Pancreas (tissue), 10 donors: ENCODE measurements around the gene C18orf63. TPM values are rescaled to one million over a fixed set of nuclear protein-coding genes. Genes with fewer than 3 reads are reported as not detected.
"Not testable (repeated sequence)": the region's sequence is repeated elsewhere in the genome, so short reads cannot be mapped to it uniquely, and the experiment has no call there.

Experiments used
- ATAC-seq, 4 donors: fragments of 200-7000 bp; cut with Tn5 transposase; one replicate each; pipeline versions ENCODE4 v1.8.0 to v1.9.1; 2020; ENCODE audit warnings: mild to moderate bottlenecking in 4 of 4, moderate library complexity in 4 of 4
- DNase-seq, 6 donors: peaks; one replicate each; pipeline ENCODE4 v3.0.0-alpha.2; 2020
- FAIRE-seq: peaks from 2 replicates; lab custom pipeline; 2012; peaks lifted over from hg19 to GRCh38; lab: Jason Lieb, UNC
- H3K27ac ChIP-seq, 4 donors: fragments of 200-600 bp; sonication (generic); 1 replicate in 3 of 4; 2 replicates in 1 of 4; pipeline versions ENCODE4 v1.5.0 to v1.8.0; 2020
- H3K27me3 ChIP-seq, 4 donors: fragments of 200-600 bp; one replicate each; pipeline ENCODE4 v1.8.0; 2021
- H3K36me3 ChIP-seq, 3 donors: fragments of 200-600 bp; sonication (generic) in 1 of 3; one replicate each; pipeline versions ENCODE4 v1.5.0 to v1.8.0; 2020 to 2021
- H3K4me1 ChIP-seq, 3 donors: fragments of 200-600 bp; one replicate each; pipeline ENCODE4 v1.8.0; 2021
- H3K4me3 ChIP-seq, 4 donors: fragments of 200-600 bp; sonication (generic) in 2 of 4; one replicate each; pipeline versions ENCODE4 v1.5.0 to v1.8.0; 2020 to 2021
- H3K9me3 ChIP-seq, 4 donors: fragments of 200-600 bp; one replicate each; pipeline ENCODE4 v1.8.0; 2021
- WGBS, 2 donors: extraction: QIAGEN DNeasy Blood & Tissue Kit; methylation state at CpG; one replicate each; pipeline ENCODE4 v1.1.7; 2013; 5-methylcytosine and 5-hydroxymethylcytosine counted together
- intact Hi-C, 3 donors: fragments of 100-400 bp; cut with DNase I; formaldehyde crosslinking; loops; one replicate each; pipeline versions ENCODE4 v1.11.1 to v1.14.2; 2022
- polyA plus RNA-seq, 2 donors: library from polyadenylated mRNA; stranded (reverse); fragments of 200-250 nt; gene quantifications; one replicate each; pipeline ENCODE4 v1.2.3, GENCODE V29; 2013
- total RNA-seq, 6 donors: library from RNA; stranded (reverse); fragmentation: NEBNext Ultra II Directional in 4 of 6; extraction: Animal tissue kit (Norgen Biotek cat#: 25700) in 4 of 6; gene quantifications; one replicate each; pipeline versions ENCODE4 v1.2.1 to v1.2.4, GENCODE V29; 2021 to 2023
- TF ChIP-seq, protein P1 (sequence below), 4 donors: fragments of 200-600 bp; sonication (generic) in 3 of 4; IDR thresholded peaks; one replicate each; pipeline versions ENCODE4 v1.5.0 to v1.8.0; 2021; ENCODE audit warnings: antibody characterized with exemption in 4 of 4
- donor health status: healthy with polysubstance abuse.
- donor health status: DM: no; HTN: no; CAD: no; lungs with moderate emphysema.
- donor health status: DM: no; HTN: no; CAD: no.
- donor health status: control.
- donor health status: control.
- donor health status: Bipolar disorder and iron deficiency.
- donor health status: DM: yes; HTN: yes; CAD: no.
- donor health status: DM: no; HTN: no; CAD: no.
- donor health status: DM: no; HTN: no; CAD: no.
- donor health status: DM: yes; HTN: yes; CAD: no.

The C18orf63 gene
- total and polyA plus RNA-seq, 8 donors: not detected

DNA sequence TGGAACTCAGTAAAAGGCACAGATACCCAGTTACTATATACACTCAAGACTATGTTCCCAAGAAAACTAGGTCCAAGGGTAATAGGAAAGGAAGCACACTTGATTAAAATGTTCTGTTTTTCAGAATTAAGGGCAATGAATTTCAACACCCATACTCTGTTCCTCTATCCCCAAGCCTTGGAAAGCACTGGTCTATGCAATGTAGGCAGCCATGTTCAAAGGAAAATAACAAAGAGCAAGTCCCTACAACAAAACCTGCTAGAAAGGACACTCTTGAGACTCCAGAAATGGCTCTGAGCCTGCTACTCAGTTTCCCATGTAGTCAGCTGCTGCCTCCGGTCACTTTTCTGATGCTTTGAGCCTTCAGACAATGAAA lies 30.7 kb upstream of the C18orf63 start:
- intact Hi-C loops: no loop called here

DNA sequence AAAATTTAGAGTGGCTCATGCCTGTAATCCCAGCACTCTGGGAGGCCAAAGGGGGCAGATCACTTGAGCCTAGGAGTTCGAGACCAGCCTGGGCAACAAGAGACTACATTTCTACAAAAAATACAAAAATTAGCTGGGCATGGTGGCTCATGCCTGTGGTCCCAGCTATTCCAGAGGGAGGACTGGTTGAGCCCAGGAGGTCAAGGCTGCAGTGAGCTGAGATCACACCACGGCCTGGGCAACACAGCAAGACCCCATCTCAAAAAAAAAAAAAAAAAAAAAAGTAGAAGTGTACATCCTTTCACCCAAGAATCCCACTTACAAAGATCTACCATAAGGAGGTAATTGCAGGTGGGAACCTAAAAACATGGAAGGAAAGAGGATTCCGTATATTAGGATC lies 30.1 kb upstream of the C18orf63 start:
- peaks cover 51 to 81% (median 55%) of the 10 kb centered on the region in 3 donors for H3K4me1 ChIP-seq
- FAIRE-seq, H3K27me3 ChIP-seq, intact Hi-C loops, ATAC-seq, H3K36me3 ChIP-seq, DNase-seq, H3K4me3 ChIP-seq, H3K9me3 ChIP-seq: not testable (repeated sequence)
- peak overlapping the region; percentile 28 to 92 (median 67) for H3K27ac ChIP-seq
- 53 to 66% methylated on average over 3 of the region's 3 CpGs for WGBS, 2 donors

More for the DNA sequence above, 30.7 kb upstream of the C18orf63 start:
- no peak for ATAC-seq
- no peak for FAIRE-seq
- no peak overlapping the region for H3K4me3 ChIP-seq
- H3K9me3 ChIP-seq: no peaks in the 10 kb centered on the region
- H3K27ac ChIP-seq: peak overlapping the region; percentile 6 to 92 (median 67)
- DNase-seq: no peak
- H3K27me3 ChIP-seq: no peaks in the 10 kb centered on the region
- no peaks in the 10 kb centered on the region for H3K36me3 ChIP-seq
- TF ChIP-seq, protein P1, sequence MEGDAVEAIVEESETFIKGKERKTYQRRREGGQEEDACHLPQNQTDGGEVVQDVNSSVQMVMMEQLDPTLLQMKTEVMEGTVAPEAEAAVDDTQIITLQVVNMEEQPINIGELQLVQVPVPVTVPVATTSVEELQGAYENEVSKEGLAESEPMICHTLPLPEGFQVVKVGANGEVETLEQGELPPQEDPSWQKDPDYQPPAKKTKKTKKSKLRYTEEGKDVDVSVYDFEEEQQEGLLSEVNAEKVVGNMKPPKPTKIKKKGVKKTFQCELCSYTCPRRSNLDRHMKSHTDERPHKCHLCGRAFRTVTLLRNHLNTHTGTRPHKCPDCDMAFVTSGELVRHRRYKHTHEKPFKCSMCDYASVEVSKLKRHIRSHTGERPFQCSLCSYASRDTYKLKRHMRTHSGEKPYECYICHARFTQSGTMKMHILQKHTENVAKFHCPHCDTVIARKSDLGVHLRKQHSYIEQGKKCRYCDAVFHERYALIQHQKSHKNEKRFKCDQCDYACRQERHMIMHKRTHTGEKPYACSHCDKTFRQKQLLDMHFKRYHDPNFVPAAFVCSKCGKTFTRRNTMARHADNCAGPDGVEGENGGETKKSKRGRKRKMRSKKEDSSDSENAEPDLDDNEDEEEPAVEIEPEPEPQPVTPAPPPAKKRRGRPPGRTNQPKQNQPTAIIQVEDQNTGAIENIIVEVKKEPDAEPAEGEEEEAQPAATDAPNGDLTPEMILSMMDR (IDR thresholded peaks at IDR 0.05): no peak
- WGBS, 2 donors: 67 to 85% methylated on average over 1 of the region's 1 CpG
- peaks cover 51 to 80% (median 59%) of the 10 kb centered on the region in 3 donors for H3K4me1 ChIP-seq

DNA sequence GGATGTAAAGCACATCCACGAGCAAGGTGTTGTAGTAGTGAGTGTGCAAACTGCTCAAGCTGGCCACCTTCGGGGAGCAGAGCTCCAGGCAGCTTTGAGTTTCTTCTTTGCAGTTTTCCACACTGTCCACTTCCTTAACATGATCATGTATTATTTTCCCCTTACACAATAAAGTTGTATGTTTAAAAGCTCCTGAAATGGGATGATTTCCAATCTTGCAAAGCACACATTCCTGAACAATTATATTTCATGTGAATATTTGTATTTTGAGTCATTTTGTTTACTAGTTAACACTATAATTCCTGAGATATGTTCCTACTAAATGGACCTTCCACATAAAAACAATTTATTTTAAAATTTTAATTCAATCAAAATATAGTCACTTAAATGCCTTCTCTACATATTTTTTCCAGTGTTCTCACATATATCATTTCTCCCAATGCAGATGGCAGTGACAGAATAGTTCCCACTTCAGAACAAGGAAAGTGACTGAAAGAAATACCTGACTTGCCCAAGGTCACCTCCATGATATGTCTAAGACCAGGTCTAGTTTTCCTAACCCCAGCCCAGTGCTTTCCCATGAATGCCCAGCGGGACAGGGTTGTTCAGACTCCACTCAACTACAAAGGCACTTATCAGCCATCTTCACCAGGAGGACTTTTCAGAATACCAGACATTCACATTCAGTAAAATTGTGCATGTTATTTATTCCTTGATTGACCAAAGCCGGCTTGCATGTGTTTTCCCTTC lies 29.4 kb upstream of the C18orf63 start:
- FAIRE-seq (no peak), ATAC-seq (peak; percentile 22 to 51 (median 38)), DNase-seq (peak in 3 of 6 donors; percentile 57 to 82 (median 72))
- TF ChIP-seq, protein P1 (IDR thresholded peaks at IDR 0.05): no peak
- Histone ChIP-seq H3K36me3 (no peaks in the 10 kb centered on the region), H3K27ac (peak overlapping the region; percentile 43 to 92 (median 69)), H3K27me3 (no peaks in the 10 kb centered on the region), H3K9me3 (no peaks in the 10 kb centered on the region), H3K4me3 (peak overlapping the region in 1 of 4 donors; percentile 9), H3K4me1 (peaks cover 48 to 75% (median 51%) of the 10 kb centered on the region in 3 donors)
- intact Hi-C loops: no loop called here
- WGBS, 2 donors: 36 to 37% methylated on average over 4 of the region's 4 CpGs

DNA sequence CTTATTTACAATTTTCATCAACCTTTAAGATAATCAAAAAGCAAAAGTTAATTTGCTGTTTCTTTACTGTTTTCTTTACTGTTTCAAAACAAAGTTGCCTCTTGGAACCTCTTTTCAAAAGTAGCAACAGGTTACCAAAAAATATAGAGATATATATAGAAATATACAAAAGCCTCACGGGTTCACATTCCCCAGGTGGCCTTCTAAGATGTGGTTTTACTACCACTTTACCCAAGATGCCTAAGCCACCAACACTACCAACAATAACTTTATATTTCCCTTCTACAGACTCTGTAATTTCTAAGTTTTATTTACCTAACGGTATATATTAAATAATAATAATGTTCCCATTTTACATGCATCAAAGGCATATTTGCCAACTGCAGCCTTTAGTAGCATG lies 28.8 kb upstream of the C18orf63 start:
- 42 to 47% methylated on average over 2 of the region's 2 CpGs for WGBS, 2 donors
- H3K27ac ChIP-seq: peak overlapping the region in 3 of 4 donors; percentile 47 to 92 (median 91)
- H3K4me1 ChIP-seq: peaks cover 44 to 71% (median 49%) of the 10 kb centered on the region in 3 donors
- H3K4me3 ChIP-seq: peak overlapping the region in 1 of 4 donors; percentile 57
- no peaks in the 10 kb centered on the region for H3K36me3 ChIP-seq
- H3K27me3 ChIP-seq: no peaks in the 10 kb centered on the region
- no peak for DNase-seq
- TF ChIP-seq, protein P1 (IDR thresholded peaks at IDR 0.05): no peak
- intact Hi-C loops: no loop called here
- no peaks in the 10 kb centered on the region for H3K9me3 ChIP-seq
- no peak for FAIRE-seq
- no peak for ATAC-seq

DNA sequence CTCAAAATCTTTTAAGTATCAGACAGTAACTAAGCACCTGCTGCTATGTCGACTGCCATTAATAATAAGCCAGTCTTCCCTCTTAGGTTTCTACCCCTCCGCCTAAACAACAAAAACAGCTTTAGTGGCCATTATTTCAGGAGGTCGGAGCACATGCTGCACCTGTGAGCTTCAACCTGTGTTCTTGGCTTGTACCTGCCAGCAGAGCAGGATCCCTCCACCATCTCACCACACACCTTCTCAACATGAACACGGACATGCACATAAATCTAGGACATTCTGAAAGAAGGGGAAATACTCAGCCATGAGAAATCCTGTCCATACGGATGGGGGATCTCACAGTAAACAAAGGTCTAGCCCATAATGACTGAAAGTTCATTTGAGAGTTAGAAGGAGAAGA lies 27.6 kb upstream of the C18orf63 start:
- peak overlapping the region in 2 of 4 donors; percentile 57 to 93 for H3K4me3 ChIP-seq
- peak overlapping the region; percentile 47 to 92 (median 71) for H3K27ac ChIP-seq
- DNase-seq: no peak

More for the DNA sequence above, 27.6 kb upstream of the C18orf63 start:
- H3K27me3 ChIP-seq: no peaks in the 10 kb centered on the region
- intact Hi-C loops: no loop called here
- TF ChIP-seq, protein P1 (IDR thresholded peaks at IDR 0.05): no peak
- FAIRE-seq: no peak
- WGBS, 2 donors: 16 to 22% methylated on average over 5 of the region's 5 CpGs
- no peak for ATAC-seq
- H3K9me3 ChIP-seq: no peaks in the 10 kb centered on the region
- peaks cover 33 to 60% (median 37%) of the 10 kb centered on the region in 3 donors for H3K4me1 ChIP-seq
- H3K36me3 ChIP-seq: no peaks in the 10 kb centered on the region
